Esophagus squamous epithelium (tissue), 5 donors: ENCODE data around the gene TPI1. TPM values are rescaled to one million over a fixed set of nuclear protein-coding genes. Genes with fewer than 3 reads are reported as not detected.
A peak's percentile ranks its signal among the peaks of the same experiment; 100 is the strongest.

Experiments
- DNase-seq: peaks from one replicate; lab custom pipeline; 2025; lab: John Stamatoyannopoulos, UW
- H3K27ac ChIP-seq, 4 donors: fragments of 200-600 bp; sonication (generic); one replicate each; pipeline ENCODE4 v1.5.1; 2016 to 2019; ENCODE audit warnings: mild to moderate bottlenecking in 1 of 4
- H3K27me3 ChIP-seq, 4 donors: fragments of 200-600 bp; sonication (generic); 1 replicate in 3 of 4; 2 replicates in 1 of 4; pipeline versions ENCODE4 v1.5.1 to v1.6.0; 2017 to 2021; ENCODE audit warnings: antibody characterized with exemption in 1 of 4
- H3K36me3 ChIP-seq, 3 donors: fragments of 200-600 bp; sonication (generic); one replicate each; pipeline ENCODE4 v1.5.1; 2016 to 2019
- H3K4me1 ChIP-seq, 3 donors: fragments of 200-600 bp; sonication (generic); one replicate each; pipeline ENCODE4 v1.5.1; 2017 to 2019
- H3K4me3 ChIP-seq, 4 donors: fragments of 200-600 bp; sonication (generic); 1 replicate in 3 of 4; 2 replicates in 1 of 4; pipeline ENCODE4 v1.5.1; 2016 to 2019; ENCODE audit warnings: mild to moderate bottlenecking in 2 of 4, moderate library complexity in 1 of 4
- H3K9me3 ChIP-seq, 3 donors: fragments of 200-600 bp; sonication (generic); one replicate each; pipeline ENCODE4 v1.5.1; 2016 to 2019
- POLR2A ChIP-seq, 4 donors: fragments of 450-650 bp; IDR thresholded peaks; one replicate each; pipeline ENCODE4 v1.6.1; 2017; ENCODE audit warnings: antibody characterized with exemption in 4 of 4, mild to moderate bottlenecking in 4 of 4, moderate library complexity in 3 of 4
- WGBS, 2 donors: methylation state at CpG; one replicate each; pipeline ENCODE4 v1.1.5; 2018; 5-methylcytosine and 5-hydroxymethylcytosine counted together
- intact Hi-C: fragments of 100-400 bp; cut with DNase I; formaldehyde crosslinking; loops from one replicate; pipeline ENCODE4 v1.15.0; 2022
- total RNA-seq, 4 donors: library from RNA; depleted of rRNA; stranded (reverse); fragments of >200 nt; gene quantifications; one replicate each; pipeline ENCODE4 v1.1.0, GENCODE V29; 2016
- TF ChIP-seq, protein P1 (sequence below), 6 experiments: fragments of 450-650 bp in 4 of 6; fragments of 200-600 bp in 2 of 6; sonication (generic) in 2 of 6; IDR thresholded peaks; one replicate each; pipeline ENCODE4 v1.5.1; 2016 to 2019; ENCODE audit warnings: antibody characterized with exemption in 6 of 6, mild to moderate bottlenecking in 4 of 6, moderate library complexity in 4 of 6
- donor health status: DM: yes; HTN: yes; CAD: no.

Gene TPI1
- total RNA-seq, 4 donors from 2014 or later, result 547 to 938 (median 723) TPM

DNA sequence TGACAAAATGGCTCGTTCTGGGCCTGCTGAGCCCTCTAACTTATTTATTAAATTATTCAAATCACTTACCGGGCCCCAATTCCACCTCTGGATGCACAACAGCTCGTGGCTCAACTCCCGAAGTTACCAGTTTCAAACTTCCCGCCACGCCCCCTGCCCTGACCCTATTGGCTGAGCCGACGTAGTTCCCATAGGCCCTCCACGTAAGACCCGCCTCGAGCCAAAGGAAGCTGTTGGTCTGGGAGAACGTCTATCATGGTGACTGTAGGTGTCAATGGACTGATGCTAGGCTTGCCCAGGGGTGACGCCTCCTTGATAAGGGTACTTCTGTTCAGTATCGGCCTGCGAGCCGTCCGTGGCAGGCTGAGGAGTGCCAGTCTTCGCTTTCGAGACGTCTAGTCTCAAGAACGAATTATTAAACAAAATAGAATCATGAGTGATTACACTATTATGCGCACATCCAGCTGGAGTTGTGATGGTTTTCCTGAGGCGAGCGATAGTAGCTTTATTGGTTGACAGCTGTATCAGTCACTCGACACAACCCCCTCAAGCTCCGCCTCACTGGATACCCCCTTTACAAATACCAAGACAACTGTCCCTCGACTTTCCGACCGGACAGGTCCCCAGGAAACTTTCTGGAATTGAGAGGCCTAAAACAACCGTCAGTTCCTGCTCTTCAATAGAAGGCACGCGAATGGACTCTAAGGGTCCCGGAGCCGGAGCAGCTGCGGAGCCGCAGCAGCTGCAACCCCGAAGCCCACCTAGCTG, 16.0 kb upstream of the TPI1 start, which contains the start of gene CDCA3:
CDCA3 (minus strand) TSS at position 134 of the 768 bp plus-strand sequence. CDS start 334 bp downstream, outside the sequence.
- Histone ChIP-seq H3K36me3 (peaks cover 8 to 45% (median 10%) of the 10 kb centered on the region in 3 donors), H3K4me1 (peaks cover 11 to 29% (median 24%) of the 10 kb centered on the region in 3 donors), H3K9me3 (no peaks in the 10 kb centered on the region), H3K27me3 (no peaks in the 10 kb centered on the region), H3K4me3 (peak within 1 kb of the TSS; percentile 58 to 86 (median 71)), H3K27ac (peak within 1 kb of the TSS; percentile 92 to 99 (median 97))
- intact Hi-C loops, result no loop called here
- 1% methylated on average over 19 to 25 of the region's 37 CpGs for WGBS, 2 donors
- DNase-seq, result peak; percentile 92
- TF ChIP-seq, protein P1, sequence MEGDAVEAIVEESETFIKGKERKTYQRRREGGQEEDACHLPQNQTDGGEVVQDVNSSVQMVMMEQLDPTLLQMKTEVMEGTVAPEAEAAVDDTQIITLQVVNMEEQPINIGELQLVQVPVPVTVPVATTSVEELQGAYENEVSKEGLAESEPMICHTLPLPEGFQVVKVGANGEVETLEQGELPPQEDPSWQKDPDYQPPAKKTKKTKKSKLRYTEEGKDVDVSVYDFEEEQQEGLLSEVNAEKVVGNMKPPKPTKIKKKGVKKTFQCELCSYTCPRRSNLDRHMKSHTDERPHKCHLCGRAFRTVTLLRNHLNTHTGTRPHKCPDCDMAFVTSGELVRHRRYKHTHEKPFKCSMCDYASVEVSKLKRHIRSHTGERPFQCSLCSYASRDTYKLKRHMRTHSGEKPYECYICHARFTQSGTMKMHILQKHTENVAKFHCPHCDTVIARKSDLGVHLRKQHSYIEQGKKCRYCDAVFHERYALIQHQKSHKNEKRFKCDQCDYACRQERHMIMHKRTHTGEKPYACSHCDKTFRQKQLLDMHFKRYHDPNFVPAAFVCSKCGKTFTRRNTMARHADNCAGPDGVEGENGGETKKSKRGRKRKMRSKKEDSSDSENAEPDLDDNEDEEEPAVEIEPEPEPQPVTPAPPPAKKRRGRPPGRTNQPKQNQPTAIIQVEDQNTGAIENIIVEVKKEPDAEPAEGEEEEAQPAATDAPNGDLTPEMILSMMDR (IDR thresholded peaks at IDR 0.05), result peak in 1 of 6 experiments; percentile 5
- TF ChIP-seq POLR2A (IDR thresholded peaks at IDR 0.05), result peak in 3 of 4 donors; percentile 59 to 81 (median 79)

DNA sequence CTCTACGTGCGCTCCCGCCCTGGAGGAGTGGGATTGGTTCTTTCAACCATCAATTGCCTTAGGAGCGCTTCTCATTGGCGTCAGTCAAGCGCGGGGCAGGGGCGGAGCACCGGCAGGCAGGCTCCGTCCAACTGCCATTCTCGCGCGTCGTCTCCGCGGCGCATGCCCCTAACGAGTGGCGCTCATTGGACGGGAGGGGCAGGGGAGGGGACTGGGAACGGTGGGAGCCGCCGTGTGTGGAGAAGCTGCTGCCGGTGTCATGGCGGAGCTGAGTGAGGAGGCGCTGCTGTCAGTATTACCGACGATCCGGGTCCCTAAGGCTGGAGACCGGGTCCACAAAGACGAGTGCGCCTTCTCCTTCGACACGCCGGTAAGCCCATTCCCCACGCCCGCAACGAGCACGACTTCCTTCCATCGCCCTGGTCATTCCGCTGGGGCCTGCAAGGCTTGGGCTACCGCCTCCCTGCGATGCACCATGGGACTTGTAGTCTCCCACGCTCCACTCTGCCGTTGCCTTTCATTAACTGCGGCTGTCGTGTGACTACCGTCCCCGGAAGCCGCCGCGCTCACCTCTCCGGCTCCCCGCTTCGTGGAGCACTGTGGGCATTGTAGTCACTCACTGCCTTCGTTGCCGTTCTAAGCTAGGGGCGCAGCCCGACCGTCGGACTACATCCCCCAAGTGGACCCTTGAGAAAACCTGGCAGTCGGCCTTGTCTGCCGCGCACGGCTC, 15.2 kb upstream of the TPI1 start, which contains the start of gene USP5:
USP5 (plus strand) TSS at position 230 of the 730 bp plus-strand sequence; CDS start at position 260, 30 bp downstream.
- TF ChIP-seq, protein P1 (IDR thresholded peaks at IDR 0.05), result peak in 2 of 6 experiments; percentile 25 to 40
- peak in 3 of 4 donors; percentile 40 to 68 (median 57) for TF ChIP-seq POLR2A (IDR thresholded peaks at IDR 0.05)
- H3K27ac ChIP-seq, result peak within 1 kb of the TSS; percentile 92 to 99 (median 97)
- H3K27me3 ChIP-seq, result no peaks in the 10 kb centered on the region
- 0% methylated on average over 10 to 14 of the region's 65 CpGs for WGBS, 2 donors
- DNase-seq, result peak; percentile 99
- peaks cover 11 to 29% (median 24%) of the 10 kb centered on the region in 3 donors for H3K4me1 ChIP-seq
- H3K36me3 ChIP-seq, result peaks cover 14 to 45% (median 16%) of the 10 kb centered on the region in 3 donors
- H3K4me3 ChIP-seq, result peak within 1 kb of the TSS; percentile 58 to 86 (median 71)
- H3K9me3 ChIP-seq, result no peaks in the 10 kb centered on the region
- intact Hi-C loops, result no loop called here

DNA sequence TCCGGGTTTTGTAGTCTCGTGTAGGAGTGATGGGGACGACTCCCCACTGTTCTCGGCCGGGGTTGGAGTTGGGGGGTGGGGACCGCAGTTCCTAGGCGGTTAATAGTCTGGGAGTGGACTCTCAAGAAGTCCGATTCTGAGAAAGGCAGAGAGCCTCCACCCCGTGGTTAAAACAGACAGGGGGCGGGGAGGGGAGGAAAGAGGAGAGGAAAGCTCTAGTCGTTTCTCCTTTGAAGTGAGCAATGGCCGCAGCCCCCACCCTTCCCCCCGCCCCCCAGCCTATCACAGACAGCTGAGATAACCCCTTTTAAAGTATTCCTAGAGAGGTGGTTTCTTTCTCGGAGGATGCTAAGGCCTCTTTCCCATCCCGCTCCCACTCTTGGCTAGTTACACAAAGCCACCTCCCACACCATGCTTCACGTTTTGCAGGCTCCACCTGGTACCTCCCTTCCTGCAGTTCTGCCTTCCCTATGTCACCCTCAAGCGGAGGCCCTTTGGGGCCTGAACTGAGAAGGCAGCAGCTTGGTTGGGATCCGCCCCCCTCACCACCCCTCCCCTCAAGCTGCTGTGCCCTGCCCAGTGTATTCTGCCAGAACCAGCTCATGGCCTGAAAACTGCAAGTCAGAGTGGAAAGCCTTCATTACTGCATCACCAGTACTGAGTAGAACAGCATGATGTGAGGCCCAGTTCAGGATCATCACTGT, 14.5 kb upstream of the TPI1 start:
- no peaks in the 10 kb centered on the region for H3K9me3 ChIP-seq
- 0 to 1% methylated on average over 8 to 11 of the region's 18 CpGs for WGBS, 2 donors
- peaks cover 19 to 45% (median 24%) of the 10 kb centered on the region in 3 donors for H3K36me3 ChIP-seq
- intact Hi-C loops, result no loop called here
- TF ChIP-seq POLR2A (IDR thresholded peaks at IDR 0.05), result peak in 1 of 4 donors; percentile 39
- TF ChIP-seq, protein P1 (IDR thresholded peaks at IDR 0.05), result no peak
- no peak for DNase-seq
- H3K4me1 ChIP-seq, result peaks cover 11 to 29% (median 24%) of the 10 kb centered on the region in 3 donors
- H3K27me3 ChIP-seq, result no peaks in the 10 kb centered on the region
- H3K27ac ChIP-seq, result peak overlapping the region; percentile 92 to 99 (median 97)
- peak overlapping the region; percentile 58 to 86 (median 71) for H3K4me3 ChIP-seq

DNA sequence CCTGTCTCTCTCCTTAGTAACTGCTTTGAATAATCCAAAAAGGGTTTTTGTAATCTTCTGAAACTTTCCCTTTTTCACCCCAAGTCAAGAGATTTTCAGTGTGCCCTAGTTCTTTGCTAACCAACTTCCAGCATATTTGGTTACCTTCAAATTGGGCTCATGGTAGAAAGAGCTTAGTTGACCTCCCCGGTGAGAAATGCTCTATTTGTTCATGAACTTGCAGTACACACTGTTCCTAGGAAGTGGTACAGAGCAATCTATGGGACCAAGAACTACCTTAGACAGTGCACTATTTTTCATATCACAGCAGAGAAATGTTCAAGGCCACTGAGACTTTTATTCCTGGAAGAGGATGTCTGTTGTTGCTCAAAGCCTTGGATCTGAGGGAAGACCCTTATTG, 13.7 kb upstream of the TPI1 start:
- 29 to 56% methylated on average over 1 of the region's 1 CpG for WGBS, 2 donors
- intact Hi-C loops, result no loop called here
- TF ChIP-seq POLR2A (IDR thresholded peaks at IDR 0.05), result no peak
- TF ChIP-seq, protein P1 (IDR thresholded peaks at IDR 0.05), result no peak
- H3K4me1 ChIP-seq, result peaks cover 11 to 29% (median 24%) of the 10 kb centered on the region in 3 donors
- no peak for DNase-seq
- H3K9me3 ChIP-seq, result no peaks in the 10 kb centered on the region
- no peaks in the 10 kb centered on the region for H3K27me3 ChIP-seq
- peak overlapping the region; percentile 92 to 99 (median 97) for H3K27ac ChIP-seq
- H3K4me3 ChIP-seq, result peak overlapping the region in 2 of 4 donors; percentile 58 to 86
- peaks cover 27 to 47% (median 30%) of the 10 kb centered on the region in 3 donors for H3K36me3 ChIP-seq
